Measurements from ENCODE around the gene XIRP2.

GRCh38 chr2:167128130-167128529 is 239.8 kb downstream of the XIRP2 start:
- TF ChIP-seq CTCF (IDR thresholded peaks at IDR 0.05) (no peak), POLR2A (IDR thresholded peaks at IDR 0.05) (no peak), POLR2AphosphoS5 (IDR thresholded peaks at IDR 0.05) (no peak)
